Vagina (tissue), 2 donors: Measurements from ENCODE around the gene IL18BP. TPM values are rescaled to one million over a fixed set of nuclear protein-coding genes. Genes with fewer than 3 reads are reported as not detected.

ENCODE experiments used
- DNase-seq, 2 donors: peaks; one replicate each; pipeline ENCODE4 v3.0.0-alpha.2; 2017; ENCODE audit errors: extremely low spot score in 2 of 2
- H3K27ac ChIP-seq: fragments of 200-600 bp; sonication (generic); one replicate; pipeline ENCODE4 v1.5.1; 2019
- H3K27me3 ChIP-seq: fragments of 200-600 bp; sonication (generic); one replicate; pipeline ENCODE4 v1.5.1; 2019
- H3K36me3 ChIP-seq, 2 donors: fragments of 200-600 bp; sonication (generic); one replicate each; pipeline ENCODE4 v1.5.1; 2017 to 2019
- H3K4me1 ChIP-seq: fragments of 200-600 bp; sonication (generic); one replicate; pipeline ENCODE4 v1.5.1; 2019
- H3K4me3 ChIP-seq, 2 donors: fragments of 200-600 bp; sonication (generic); 1 replicate in 1 of 2; 2 replicates in 1 of 2; pipeline ENCODE4 v1.5.1; 2016 to 2019
- H3K9me3 ChIP-seq: fragments of 200-600 bp; sonication (generic); one replicate; pipeline ENCODE4 v1.5.1; 2019
- CTCF ChIP-seq, 3 experiments: fragments of 450-650 bp in 2 of 3; fragments of 200-600 bp in 1 of 3; sonication (generic) in 1 of 3; IDR thresholded peaks; one replicate each; pipeline ENCODE4 v1.5.1; 2017 to 2019; ENCODE audit warnings: antibody characterized with exemption in 3 of 3, mild to moderate bottlenecking in 2 of 3, moderate library complexity in 2 of 3
- POLR2A ChIP-seq, 2 donors: fragments of 450-650 bp; IDR thresholded peaks; one replicate each; pipeline ENCODE4 v1.6.1; 2017; ENCODE audit warnings: antibody characterized with exemption in 2 of 2, mild to moderate bottlenecking in 2 of 2, moderate library complexity in 2 of 2
- POLR2AphosphoS5 ChIP-seq, 2 donors: sonication (generic); formaldehyde crosslinking; IDR thresholded peaks; one replicate each; pipeline ENCODE4 v1.9.0; 2017; ENCODE audit warnings: antibody characterized with exemption in 2 of 2, mild to moderate bottlenecking in 2 of 2, low read depth in 1 of 2; ENCODE audit not compliant: insufficient read depth in 1 of 2
- intact Hi-C: fragments of 100-400 bp; cut with DNase I; formaldehyde crosslinking; loops from one replicate; pipeline ENCODE4 v1.15.1; 2023
- total RNA-seq: library from RNA; depleted of rRNA; stranded (reverse); fragments of >200 nt; gene quantifications from one replicate; pipeline ENCODE4 v1.2.3, GENCODE V29; 2016

IL18BP gene
- total RNA-seq, 1 donor from 2014 or later, result 2.7 TPM

GRCh38 chr11:72008728-72009127, 10.0 kb downstream of the IL18BP start:
- Histone ChIP-seq H3K4me3 (no peak overlapping the region), H3K36me3 (peaks cover 11 to 100% of the 10 kb centered on the region in 2 donors), H3K4me1 (peaks cover 31% of the 10 kb centered on the region), H3K27me3 (no peaks in the 10 kb centered on the region), H3K9me3 (no peaks in the 10 kb centered on the region), H3K27ac (no peak overlapping the region)
- TF ChIP-seq POLR2AphosphoS5 (IDR thresholded peaks at IDR 0.05; ENCODE audit: insufficient read depth in 1 of 2, low read depth in 1 of 2) (no peak), CTCF (IDR thresholded peaks at IDR 0.05) (no peak), POLR2A (IDR thresholded peaks at IDR 0.05) (no peak)
- intact Hi-C loops, result no loop called here
- no peak for DNase-seq

- Histone ChIP-seq H3K4me3 (no peak overlapping the region), H3K4me1 (peaks cover 35% of the 10 kb centered on the region), H3K36me3 (peaks cover 7 to 100% of the 10 kb centered on the region in 2 donors), H3K9me3 (no peaks in the 10 kb centered on the region), H3K27me3 (no peaks in the 10 kb centered on the region), H3K27ac (no peak overlapping the region)
- DNase-seq, result no peak
- intact Hi-C loops, result no loop called here
- TF ChIP-seq POLR2A (IDR thresholded peaks at IDR 0.05), result no peak
Measured at GRCh38 chr11:72009156-72009555, 10.4 kb downstream of the IL18BP start.

DNA sequence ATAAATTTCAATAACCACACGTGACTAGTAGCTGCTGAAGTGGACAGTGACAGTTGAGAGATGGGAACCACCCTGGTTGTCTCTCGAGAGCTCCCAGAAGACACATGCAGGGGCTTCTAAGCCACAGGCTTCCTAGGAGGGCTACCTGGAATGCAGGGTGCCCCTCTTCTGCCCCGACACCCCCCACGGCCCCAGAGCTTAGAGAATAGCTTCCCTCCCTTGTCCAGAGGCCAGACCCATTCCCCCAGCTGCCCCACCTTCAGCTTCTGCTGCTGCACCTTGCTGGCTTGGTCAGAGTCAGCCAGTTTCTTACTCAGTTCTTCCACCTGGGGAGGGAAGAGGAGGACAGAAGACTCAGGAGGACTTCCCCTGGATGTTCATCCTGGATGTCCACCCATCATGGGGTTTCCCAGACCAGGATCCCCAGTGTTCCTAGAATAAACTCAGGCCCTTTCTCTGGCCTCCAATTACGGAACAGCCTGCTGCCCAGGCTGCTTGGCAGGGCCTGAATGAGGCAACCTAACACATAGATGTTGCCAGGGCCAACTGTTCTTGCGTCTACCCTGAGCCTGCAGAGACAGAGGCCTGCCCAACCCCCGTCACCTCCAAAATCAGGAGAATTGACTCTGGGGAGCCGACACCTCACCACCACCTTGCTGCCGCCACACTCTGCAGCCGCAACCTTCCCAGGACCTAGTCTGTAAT, 12.0 kb downstream of the IL18BP start:
- Histone ChIP-seq H3K27ac (no peak overlapping the region), H3K4me3 (no peak overlapping the region)

DNA sequence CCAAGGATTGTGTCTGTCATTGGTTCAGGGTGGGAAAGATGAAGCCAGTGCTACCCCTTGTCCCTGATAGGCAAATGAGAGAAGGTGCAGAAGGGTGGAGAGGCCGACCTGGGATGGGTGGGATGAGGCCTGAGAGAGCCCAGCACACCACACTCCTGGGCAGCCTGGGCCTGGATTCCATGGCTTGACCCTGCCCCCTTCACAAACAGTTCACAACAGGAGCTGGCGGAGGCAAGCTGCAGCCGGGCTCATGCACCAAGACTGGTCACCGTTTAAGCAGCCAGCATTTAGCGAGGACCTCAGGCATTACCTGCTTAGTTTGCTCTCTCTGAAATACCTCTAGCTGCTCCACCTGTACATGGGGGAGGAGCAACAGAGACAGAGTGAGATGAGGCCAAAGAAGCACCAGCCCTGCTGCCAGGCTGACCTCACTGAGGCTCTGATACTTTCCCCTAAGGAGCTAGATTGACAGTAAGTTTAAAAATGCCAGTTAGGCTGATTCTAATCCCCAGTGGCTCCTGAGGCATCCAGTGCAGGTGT, 13.5 kb downstream of the IL18BP start:
- Histone ChIP-seq H3K36me3 (peaks cover 0 to 100% of the 10 kb centered on the region in 2 donors), H3K4me3 (no peak overlapping the region), H3K27ac (peak overlapping the region; percentile 38), H3K27me3 (no peaks in the 10 kb centered on the region), H3K4me1 (peaks cover 41% of the 10 kb centered on the region), H3K9me3 (no peaks in the 10 kb centered on the region)
- intact Hi-C loops, result no loop called here
- TF ChIP-seq POLR2AphosphoS5 (IDR thresholded peaks at IDR 0.05; ENCODE audit: insufficient read depth in 1 of 2, low read depth in 1 of 2) (no peak), POLR2A (IDR thresholded peaks at IDR 0.05) (no peak), CTCF (IDR thresholded peaks at IDR 0.05) (no peak)
- no peak for DNase-seq

More for the DNA sequence above, 12.0 kb downstream of the IL18BP start:
- intact Hi-C loops, result no loop called here
- Histone ChIP-seq H3K4me1 (peaks cover 41% of the 10 kb centered on the region), H3K27me3 (no peaks in the 10 kb centered on the region), H3K9me3 (no peaks in the 10 kb centered on the region), H3K36me3 (peaks cover 2 to 100% of the 10 kb centered on the region in 2 donors)
- no peak for TF ChIP-seq CTCF (IDR thresholded peaks at IDR 0.05)
- no peak for TF ChIP-seq POLR2AphosphoS5 (IDR thresholded peaks at IDR 0.05; ENCODE audit: insufficient read depth in 1 of 2, low read depth in 1 of 2)
- TF ChIP-seq POLR2A (IDR thresholded peaks at IDR 0.05), result no peak
- no peak for DNase-seq

DNA sequence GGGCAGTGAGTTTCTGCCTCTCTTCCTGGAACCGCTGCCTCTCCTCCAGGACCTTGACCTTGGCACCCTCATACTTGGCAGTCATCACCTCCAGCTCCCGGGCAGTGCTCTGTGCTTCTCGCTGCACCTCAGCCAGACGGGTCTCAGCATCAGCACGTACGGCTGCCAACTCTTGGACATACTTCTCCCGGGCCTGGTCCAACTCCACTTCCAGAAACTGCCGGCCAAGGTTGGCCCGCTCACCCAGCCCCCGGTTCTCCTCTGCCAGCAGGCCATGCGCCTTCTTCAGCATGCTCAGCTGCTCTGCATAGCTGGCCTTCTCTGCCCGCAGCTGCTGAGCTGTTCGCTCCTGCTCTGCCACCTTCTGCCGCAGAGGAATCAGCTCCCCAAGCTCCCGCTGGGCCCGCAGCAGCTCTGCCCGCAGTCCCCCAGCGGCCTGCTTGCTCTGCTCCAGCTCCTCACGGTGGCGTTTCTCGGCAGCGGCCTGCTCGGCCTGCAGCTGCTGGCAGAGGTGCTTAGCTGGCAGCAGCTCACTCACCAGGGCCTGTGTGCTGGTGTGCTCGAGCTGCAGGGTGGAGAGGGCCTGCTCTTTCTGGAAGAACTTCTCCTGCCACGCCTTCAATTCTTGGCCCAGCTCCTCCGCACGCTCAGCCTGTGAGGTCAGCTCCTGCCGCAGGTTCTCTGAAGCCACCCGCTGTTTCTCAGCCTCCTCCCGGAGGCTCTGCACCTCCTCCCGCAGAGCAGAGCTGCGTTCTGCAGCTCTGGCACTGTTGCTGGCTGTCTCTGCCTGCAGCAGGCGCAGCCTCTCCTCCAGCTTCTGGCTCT, 14.4 kb downstream of the IL18BP start:
- TF ChIP-seq CTCF (IDR thresholded peaks at IDR 0.05) (no peak), POLR2A (IDR thresholded peaks at IDR 0.05) (no peak), POLR2AphosphoS5 (IDR thresholded peaks at IDR 0.05; ENCODE audit: insufficient read depth in 1 of 2, low read depth in 1 of 2) (peak; percentile 44 to 57)
- H3K36me3 ChIP-seq, result peaks cover 2 to 100% of the 10 kb centered on the region in 2 donors
- DNase-seq, result no peak
- no peaks in the 10 kb centered on the region for H3K27me3 ChIP-seq
- intact Hi-C loops, result no loop called here
- no peaks in the 10 kb centered on the region for H3K9me3 ChIP-seq
- H3K4me1 ChIP-seq, result peaks cover 41% of the 10 kb centered on the region
- peak overlapping the region; percentile 38 for H3K27ac ChIP-seq
- H3K4me3 ChIP-seq, result no peak overlapping the region
